ENCODE measurements around the gene NUDCD3.

Gene NUDCD3

DNA sequence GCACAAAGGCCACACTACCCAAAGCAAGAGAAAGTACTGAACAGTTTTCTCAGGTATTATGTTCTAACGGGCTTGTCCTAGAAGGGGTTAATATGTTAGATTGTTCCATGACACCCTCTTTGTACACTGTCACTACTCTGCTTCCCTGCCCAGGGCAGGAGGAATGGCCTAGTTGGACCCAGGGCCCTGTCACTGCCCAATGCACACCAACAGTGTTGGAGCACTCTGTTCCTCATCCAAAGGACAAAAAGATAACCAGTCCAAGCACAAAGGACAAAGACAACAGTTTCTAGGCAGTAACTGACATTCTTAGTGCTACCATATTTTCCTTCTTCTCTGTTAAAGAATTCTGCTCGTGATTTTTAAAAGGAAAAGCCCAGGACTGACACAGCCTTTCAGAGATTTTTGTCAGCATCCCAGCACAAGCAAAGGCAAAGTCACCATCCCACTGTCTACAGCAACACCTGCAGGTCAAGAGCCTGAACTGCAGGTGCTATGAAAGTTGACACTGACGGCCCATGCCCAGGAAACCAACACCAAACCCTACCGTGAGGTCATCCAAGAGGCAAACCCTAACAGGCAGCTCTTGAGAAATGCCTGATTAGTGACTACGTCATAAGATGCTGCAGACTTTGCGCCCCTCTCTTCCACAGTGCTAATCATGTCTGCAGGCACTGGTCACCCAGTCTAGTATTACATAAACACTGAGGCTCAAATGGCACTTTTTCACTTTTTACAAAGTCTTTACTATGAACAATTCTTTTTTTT lies 13.2 kb downstream of the NUDCD3 start:
- peak; percentile 49 for DNase-seq

DNA sequence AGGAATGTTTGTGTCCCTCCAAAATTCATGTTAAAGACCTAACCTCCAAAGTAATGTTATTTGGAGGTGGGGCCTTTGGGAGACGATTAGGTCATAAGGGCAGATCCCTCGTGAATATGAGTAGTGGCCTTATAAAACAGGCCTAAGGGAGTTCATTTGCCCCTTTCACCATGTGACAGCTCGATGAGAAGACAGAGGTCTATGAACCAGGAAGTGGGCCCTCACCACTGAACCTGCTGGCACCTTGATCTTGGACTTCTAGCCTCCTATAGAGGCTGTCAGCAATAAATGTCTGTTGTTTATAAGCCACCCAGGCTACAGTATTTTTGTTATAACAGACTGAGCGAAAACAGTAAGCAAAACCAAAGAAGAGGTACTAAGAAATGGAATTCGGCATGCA lies 14.1 kb downstream of the NUDCD3 start:
- DNase-seq: no peak

DNA sequence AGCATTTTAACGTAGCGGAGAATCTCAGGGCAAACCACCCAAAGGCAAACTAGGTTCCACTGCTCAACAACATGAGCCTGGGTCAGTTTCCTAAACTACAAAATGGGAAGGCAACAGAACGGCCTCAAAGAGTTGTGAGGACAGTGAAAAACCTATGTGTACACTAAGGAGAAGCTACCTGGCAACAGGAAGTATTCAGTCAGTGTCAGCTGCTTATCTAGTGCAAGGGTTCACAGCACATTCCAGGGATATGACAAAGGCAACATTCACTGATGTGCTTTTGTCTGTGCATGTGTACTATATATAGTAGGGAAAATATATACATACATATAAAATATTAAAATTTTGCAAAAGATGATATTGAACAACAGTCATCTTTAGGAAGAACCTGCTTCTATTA lies 17.2 kb downstream of the NUDCD3 start:
- no peak for DNase-seq

DNA sequence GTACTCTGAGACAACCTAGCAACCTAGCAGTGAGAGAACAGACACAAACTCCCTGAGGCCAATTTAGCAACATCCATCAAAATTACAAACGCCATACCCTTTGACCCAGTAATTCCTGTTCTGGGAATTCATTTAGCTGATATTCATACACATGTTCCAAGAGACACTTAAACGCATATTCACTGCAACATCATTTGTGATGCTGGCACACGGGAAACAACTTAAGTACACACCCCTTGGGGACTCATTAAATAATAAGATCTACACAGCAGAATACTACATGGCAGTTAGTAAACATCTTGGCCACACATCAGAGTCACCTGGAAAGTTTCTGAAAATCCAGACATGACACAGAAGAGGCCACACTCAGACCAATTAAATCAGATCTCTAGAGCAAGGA lies 17.6 kb downstream of the NUDCD3 start:
- no peak for DNase-seq

DNA sequence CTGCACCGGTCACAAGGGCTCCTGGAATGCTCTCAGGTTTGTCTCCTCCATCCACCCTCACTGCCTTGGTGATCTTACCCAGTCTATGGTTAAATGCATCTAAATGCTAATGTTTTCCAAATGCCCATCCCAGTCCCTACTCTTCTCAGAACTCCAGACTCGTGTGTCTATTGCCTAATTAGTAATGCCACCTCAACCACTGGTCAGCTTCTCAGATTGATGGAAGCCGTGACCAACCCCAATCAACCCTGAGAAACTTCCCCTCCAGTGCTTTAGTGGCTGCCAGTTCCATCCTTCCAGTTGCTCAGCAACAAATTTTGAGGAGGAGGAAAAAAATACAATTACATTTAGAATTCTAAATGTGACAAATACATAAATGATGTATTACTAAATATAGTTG lies 18.6 kb downstream of the NUDCD3 start:
- DNase-seq: no peak

DNA sequence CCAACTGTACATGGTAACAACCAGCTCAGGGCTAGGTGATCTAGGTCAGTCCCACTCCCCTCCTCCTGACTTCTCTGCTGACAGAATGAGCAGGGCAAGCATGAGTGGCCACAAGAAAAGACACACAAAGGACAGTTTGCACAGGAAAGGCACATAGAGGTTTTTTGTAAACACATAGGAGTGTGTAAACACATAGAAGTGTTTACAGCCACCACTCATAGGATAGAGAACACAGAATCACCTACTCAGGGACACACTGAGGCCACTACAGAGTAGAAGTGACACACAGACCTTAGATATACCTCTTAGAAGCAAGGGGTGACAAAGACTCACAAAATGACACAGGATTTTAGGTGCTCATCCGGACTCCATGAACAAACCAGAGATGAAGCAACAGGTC lies 19.0 kb downstream of the NUDCD3 start:
- no peak for DNase-seq

DNA sequence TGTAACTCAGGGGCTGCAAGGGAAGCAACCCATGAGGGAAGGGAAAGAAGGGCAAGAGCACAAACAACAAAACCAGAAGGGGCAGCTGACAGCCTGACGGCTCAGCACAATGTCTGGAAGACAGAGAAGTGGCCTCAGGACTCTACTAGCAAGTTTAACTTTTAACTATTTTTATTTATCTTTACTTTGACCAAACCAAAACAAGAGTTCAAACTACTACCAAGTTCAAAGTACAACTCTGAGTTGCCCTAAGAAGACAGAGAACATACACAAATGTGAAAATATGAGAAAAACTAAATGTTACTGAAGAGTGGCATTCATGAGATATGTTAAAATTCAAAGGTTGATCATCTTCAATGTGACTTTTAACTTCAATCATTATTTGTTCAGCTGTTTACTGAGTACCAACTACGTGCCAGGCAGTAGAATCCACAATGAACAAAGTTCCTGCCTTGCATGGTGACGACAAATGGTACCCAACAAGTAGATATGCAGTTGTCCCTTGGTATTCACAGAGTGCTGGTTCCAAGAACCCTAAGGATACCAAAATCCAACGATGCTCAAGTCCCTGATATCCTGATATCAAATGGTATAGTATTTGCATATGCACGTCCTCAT lies 19.7 kb downstream of the NUDCD3 start:
- no peak for DNase-seq

DNA sequence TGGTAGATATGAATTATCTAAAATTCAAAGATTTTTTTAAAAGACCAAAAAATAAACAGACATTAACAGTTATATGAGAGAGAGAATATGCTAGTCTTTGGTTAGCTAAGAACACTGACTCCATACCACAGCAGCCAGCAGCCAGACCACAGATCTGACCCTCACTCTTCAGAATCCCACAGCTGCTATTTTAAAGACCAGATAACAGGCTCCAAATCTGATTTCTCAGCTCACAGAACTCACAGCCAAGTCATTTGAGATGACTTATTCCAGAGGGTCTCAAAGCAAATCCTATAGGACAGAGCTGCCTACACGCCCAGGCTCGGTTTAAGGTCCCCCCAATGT lies 20.4 kb downstream of the NUDCD3 start:
- DNase-seq: no peak

DNA sequence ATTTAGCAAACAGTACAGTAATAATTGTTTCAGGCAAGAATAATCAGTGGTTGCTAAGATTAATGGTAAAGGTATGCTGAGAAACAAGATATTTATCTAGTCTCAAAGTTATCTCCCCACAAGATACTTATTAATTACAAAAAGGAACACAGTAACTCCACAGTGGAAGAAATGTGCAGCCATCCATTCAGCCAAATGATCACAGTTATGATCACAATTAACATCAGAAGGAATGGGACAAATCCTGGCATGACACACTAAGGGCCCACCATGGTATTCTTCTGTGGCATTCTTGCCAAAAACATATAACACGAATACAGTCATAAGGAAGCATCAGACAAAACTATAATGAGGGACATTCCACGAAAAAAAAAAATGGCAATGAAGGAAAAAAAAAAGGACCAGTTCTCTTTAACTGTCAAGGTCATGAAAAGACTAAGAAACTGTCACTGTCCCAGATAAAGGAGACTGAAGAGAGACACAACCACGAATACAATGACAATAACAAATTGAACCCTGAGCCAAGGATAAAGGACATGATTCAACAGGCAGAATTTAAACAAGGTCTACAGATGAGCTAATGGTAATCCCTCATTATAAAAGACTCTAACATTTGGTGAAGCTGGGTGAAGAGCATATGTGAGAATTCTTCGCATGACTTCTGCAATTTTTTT lies 20.9 kb downstream of the NUDCD3 start:
- DNase-seq: no peak

DNA sequence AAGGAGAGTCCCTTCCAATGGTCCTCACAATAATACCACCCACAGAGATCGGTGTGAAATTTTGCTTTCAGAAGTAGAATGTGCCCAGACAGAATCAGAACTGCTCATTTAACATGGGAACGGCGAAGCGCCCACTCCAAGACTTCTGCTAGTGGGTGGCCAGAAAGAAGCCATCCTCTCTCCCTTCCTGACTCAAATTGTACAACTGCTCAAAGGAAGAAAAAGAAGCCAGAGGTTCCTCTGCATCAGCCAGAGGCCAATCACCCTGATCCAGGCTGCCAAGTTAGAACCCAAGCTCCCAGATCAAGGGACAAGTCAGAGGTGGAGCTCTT lies 23.3 kb downstream of the NUDCD3 start:
- no peak for DNase-seq

DNA sequence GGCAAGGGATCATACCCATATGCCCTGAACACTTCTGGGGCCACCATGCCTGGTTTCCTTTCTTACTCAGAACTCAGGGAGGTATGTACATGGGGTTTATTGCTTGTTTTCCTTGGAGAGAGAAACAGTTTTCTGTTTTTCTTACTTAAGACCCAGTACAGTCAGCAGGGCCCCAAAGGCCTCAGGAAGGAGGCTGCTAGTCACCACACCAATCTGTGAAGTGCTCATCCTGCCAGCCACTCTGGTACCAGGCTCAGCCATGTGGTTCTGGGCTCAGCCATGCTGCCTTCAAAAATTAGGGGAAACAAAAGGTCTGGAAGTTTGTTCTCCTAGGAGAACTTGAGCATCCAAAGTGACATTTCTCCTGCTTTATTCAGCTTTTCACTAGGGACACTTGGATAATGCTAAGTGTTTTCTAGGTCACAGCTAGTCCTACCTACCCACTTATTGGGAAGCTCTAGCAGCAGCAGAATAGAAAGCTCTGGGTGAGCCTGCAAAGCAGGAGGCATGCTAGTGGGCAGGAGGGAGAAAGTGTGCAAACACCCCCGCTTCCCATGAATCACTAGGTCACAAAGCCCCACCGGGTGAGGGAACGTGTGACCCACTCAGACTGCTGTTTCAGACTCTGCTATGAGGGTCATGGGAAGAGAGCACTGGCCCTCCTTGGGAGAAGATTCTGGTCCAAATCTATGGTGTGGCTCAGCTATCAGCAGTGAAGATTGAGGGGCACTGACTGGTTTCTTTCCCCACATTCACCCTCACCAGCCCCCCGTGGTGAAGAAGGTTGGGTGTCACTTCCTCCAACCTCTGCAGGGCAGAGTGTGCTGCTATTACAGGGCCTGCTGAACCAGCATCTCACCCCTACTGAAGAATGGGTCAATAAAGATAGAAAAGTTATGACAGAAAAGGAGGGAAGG lies 23.9 kb downstream of the NUDCD3 start:
- DNase-seq: no peak

DNA sequence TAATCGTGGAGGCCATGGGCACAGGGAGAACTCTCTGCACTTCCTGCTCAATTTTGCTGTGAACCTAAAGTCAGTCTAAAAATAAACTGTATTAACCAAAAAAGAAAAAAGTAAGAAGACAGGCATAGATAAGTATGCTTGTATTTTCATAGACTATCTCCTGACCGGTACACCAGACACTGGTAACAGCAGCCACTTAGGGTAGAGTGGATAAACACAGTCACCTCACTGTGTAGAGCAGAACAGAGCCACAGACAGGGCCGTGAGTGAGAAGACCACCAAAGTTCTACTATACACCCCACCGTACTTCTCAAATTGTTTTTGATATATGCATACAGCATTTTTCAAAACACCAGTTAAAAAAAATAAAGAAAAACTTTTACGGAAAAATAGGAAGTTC lies 25.0 kb downstream of the NUDCD3 start:
- DNase-seq: no peak

DNA sequence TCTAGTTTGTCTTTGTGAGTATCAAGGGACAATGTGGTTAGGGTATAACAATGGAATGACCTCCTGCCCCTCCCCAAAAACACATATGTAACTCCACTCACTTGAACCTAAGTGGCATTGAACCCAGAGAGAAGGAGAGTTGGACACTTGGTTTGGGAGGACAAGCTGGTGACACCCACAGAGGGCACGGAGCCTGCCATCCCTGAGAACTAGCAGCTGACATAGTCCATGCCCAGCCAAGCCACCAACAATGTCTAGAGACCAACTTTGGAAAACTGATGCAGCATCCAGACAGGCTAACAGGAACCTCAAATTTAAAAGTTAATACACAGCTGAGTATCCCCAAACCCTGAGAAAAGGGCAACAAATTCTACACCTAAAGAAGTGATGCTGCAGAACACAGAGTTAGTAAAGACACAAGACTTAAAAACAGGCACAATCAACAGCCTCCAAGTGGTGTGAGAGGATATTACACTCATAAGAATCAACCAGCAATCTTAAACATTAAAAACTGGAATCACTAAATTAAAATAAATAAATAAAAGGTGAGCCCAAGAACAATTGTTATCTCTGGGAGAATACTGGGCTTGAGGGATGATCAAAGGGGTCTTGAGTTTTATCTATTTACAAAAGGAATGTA lies 27.2 kb downstream of the NUDCD3 start:
- no peak for DNase-seq

DNA sequence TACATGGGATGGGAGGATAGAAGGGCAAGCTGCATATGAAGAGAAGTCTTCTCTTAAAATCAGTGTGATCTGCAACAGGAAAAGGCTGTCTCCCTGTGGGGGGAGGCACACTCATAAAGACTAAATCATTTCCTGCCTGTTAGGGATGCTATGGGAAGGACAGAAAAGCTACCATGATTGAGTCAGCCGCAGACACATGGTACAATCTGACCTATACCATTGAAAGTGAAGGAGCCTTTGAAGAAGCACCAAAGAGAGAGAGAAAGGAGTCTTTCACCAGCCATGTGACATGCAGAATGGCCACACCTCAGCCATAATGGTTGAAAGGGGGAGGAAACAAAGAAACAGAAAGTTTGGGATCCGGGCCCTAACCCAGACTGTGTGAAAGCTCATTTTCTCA lies 29.1 kb downstream of the NUDCD3 start:
- DNase-seq: peak; percentile 41

DNA sequence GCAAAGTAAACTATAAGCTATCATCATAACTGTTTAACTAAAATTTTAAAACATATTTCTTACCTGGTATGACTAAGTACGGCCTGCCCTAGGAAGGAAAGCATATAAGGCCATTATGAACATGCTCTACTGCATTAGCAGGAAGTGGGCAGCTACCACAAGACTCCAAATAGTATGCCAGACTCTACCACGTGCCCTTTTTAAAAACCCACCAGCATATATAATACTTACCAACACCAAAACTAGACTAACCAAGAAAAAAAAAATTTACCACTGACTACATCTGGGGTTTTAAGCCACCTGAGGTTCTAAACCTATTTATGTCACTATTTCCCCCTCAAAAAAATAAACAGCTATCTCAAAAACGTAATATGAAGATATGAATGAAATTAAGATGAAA lies 30.1 kb downstream of the NUDCD3 start:
- peak; percentile 87 for DNase-seq

DNA sequence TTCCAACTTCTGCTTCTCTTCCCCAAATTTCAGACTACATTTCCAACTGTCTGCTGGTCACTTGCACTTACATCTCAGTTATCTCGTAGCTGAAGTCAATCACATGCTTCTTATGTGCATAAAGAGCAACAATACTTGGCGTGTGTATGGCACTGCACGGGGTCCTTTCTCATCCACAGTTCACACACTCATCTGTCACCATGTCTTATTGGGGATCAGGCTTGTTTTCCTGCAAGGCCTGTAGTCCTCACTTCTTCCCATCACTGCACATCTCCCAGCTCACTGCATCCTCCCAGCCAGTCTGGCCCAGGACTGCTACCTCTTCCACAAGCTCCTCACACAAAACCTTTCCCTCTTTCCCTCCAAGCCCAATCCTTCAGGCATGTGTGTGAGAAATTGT lies 35.3 kb downstream of the NUDCD3 start:
- DNase-seq: no peak

DNA sequence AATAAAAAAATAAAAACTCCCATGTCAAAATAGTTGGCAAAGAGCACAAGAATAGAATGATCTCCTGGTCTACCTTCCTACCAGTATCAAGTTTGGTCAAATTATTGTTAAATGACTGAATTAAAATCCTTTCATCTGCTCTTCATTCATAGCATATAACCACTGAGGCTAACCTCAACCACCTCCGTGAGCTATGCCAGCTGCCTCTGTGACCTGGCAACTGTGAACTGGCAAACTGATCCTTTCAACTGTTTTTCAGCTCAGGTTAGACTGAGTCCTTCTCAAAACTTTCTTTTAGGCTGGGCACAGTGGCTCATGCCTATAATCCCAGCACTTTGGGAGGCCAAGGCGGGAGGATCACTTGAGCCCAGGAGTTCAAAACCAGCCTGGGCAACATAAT lies 36.1 kb downstream of the NUDCD3 start:
- DNase-seq: no peak

DNA sequence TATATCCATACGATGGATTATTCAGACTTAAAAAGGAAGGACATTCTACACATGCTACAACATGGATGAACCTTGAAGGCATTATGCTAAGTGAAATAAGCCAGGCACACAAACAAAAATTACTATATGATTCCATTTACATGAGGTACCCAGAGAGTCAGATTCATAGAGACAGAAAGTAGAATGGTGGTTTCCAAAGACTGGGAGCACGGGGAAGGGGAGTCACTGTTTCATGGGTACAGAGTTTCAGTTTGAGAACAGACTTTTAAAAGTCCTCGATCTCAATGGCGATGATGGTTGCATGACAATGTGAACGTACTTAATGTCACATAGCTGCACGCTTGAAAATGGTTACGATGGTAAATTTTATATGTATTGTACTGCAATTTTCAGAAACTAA lies 39.3 kb downstream of the NUDCD3 start:
- DNase-seq: no peak

DNA sequence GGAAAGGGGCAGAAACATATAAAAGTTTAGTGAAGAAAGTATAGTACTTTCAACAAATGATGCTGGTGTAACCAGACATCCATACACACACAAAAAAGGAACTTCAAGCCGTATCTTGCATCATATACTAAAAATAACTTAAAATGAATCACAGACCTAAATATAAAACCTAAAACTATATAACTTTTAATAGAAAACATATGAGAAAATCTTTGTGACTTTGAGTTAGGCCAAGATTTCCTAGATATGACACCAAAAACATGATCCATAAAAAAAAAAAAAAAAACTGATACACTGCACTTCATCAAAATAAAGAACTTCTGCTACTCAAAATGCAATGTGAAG lies 40.9 kb downstream of the NUDCD3 start:
- DNase-seq: peak; percentile 20

DNA sequence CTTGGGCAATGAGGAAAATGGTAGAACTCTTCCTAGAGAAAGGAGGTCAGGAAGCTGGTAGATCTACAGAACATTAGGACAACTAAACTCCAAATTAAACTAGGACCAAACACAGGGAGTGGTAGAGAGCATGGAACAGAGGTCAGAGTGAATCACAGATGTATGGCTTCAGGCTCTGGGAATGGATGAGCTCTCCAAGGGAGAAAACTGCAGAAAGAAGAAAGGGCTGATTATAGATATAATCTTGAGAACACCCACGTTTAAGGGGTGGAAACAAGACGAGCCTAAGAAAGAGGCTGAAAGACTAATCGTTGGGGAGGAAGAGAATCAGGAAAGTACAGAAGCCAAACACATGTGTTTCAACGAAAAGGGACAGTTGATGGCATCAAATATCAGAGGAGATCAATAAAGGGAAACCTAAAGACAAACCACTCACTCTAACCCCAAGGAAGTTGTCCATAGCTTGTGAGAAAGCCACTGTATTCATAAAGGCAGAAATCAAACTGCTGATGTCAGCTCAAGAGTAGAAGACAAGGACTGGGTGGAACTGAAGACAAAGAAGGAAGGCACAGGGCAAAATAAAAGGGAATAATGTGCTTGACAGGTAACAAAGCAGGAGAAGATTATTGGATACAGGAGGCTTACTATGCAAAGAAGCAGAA lies 41.4 kb downstream of the NUDCD3 start:
- DNase-seq: no peak

DNA sequence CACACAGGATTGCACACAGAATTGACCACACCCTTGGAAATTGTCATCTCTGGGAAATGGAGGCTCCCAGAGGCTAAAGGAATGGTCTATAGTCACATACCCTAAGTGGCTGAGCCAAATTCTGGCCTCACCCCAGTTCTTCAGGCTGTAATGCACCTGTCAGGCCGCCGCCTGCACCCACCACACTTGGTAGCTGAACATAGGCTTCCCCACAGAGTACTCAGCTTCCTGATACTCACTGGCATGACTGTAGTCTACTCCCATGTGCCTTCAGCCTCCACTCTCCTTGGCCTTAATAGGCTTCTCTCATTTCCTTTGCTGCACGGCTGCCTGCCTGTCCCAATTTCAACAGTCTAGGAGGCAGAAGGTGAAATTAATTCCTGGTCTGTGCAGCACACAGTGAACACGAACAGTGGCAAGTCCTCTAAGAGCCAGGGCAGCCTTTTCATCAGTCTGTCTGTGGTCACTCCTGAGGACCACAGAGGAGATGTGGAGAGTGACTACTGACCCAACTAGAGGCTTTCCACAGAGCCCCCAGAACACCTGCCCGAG lies 42.5 kb downstream of the NUDCD3 start:
- DNase-seq: no peak

DNA sequence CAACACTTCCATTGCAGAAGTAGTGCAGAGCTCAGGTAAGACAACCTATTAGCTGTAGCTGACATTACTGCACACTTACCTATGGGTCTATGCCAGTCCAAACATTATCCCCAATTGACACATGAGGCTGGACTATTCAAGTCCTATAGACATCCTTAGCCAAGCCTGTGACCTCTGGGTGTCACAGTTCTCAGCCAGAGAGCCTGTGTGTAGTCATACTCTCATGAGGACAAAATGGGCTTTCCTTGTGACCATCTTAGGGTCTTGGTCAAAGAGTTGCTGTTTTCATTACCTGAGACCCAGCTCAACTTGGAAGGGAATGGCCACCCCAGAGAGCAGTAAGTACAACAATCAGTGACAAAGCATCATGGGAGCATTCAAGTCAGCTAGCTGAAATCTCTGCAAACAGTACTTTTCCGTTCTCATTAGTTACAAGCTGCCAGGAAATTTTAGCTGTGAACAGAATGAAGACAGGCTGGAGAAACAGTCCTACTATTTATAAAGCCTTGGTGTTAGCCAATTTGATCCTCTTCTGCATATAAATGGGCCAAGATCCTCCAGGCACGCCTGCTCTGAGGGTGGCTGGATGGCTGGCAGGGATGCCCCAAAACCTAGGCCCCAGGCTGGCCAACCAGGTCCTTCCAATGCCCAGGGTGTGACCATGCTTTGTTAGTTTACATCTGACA lies 44.3 kb downstream of the NUDCD3 start:
- no peak for DNase-seq

Measured in GF-D8 (cell line).